ENCODE measurements around the gene CCDC60.

CCDC60 gene

GRCh38 chr12:119334430-119335170 lies at the start of gene CCDC60:
Gene CCDC60 (plus strand): TSS chr12:119334729. CDS start chr12:119335177, 448 bp downstream.
- no peak for DNase-seq

- DNase-seq: no peak
Observed at GRCh38 chr12:119288576-119288975, 46.0 kb upstream of the CCDC60 start.

- no peak for DNase-seq
Observed at GRCh38 chr12:119292893-119293630, 41.5 kb upstream of the CCDC60 start.

- no peak for DNase-seq
Observed at GRCh38 chr12:119294211-119294610, 40.3 kb upstream of the CCDC60 start.

- no peak for DNase-seq
Observed at GRCh38 chr12:119296535-119296934, 38.0 kb upstream of the CCDC60 start.

GRCh38 chr12:119299130-119299529 lies 35.4 kb upstream of the CCDC60 start:
- no peak for DNase-seq

GRCh38 chr12:119301379-119301778 lies 33.1 kb upstream of the CCDC60 start:
- DNase-seq: no peak

GRCh38 chr12:119302451-119303080 lies 32.0 kb upstream of the CCDC60 start:
- DNase-seq: no peak

- no peak for DNase-seq
Observed at GRCh38 chr12:119306593-119306992, 27.9 kb upstream of the CCDC60 start.

GRCh38 chr12:119307747-119308146 lies 26.8 kb upstream of the CCDC60 start:
- no peak for DNase-seq

- DNase-seq: no peak
Observed at GRCh38 chr12:119308708-119309456, 25.6 kb upstream of the CCDC60 start.

GRCh38 chr12:119311878-119312277 lies 22.7 kb upstream of the CCDC60 start:
- DNase-seq: no peak

- DNase-seq: no peak
Observed at GRCh38 chr12:119312904-119313303, 21.6 kb upstream of the CCDC60 start.

- DNase-seq: no peak
Observed at GRCh38 chr12:119314290-119314689, 20.2 kb upstream of the CCDC60 start.

- DNase-seq: no peak
Observed at GRCh38 chr12:119319638-119320037, 14.9 kb upstream of the CCDC60 start.

GRCh38 chr12:119320678-119321077 lies 13.9 kb upstream of the CCDC60 start:
- no peak for DNase-seq

- DNase-seq: no peak
Observed at GRCh38 chr12:119322301-119322723, 12.2 kb upstream of the CCDC60 start.

- DNase-seq: no peak
Observed at GRCh38 chr12:119325813-119326212, 8.7 kb upstream of the CCDC60 start.

- no peak for DNase-seq
Observed at GRCh38 chr12:119326341-119326740, 8.2 kb upstream of the CCDC60 start.

GRCh38 chr12:119327471-119327870 lies 7.1 kb upstream of the CCDC60 start:
- no peak for DNase-seq

- peak in 1 of 2 experiments; percentile 12 for DNase-seq
Observed at GRCh38 chr12:119328111-119328510, 6.4 kb upstream of the CCDC60 start.

- DNase-seq: no peak
Observed at GRCh38 chr12:119338593-119339363, 4.2 kb downstream of the CCDC60 start.
